Measurements from ENCODE around the gene HSD17B12. TPM values are rescaled to one million over a fixed set of nuclear protein-coding genes. Genes with fewer than 3 reads are reported as not detected.

The HSD17B12 gene
- total RNA-seq, 1 donor from 2014 or later = 84.9 TPM

- no peak for DNase-seq (ENCODE audit: low spot score, unreplicated experiment)
- H3K4me3 Mint-ChIP-seq (ENCODE audit: low read depth) = no peak overlapping the region
- peaks cover 5% of the 10 kb centered on the region for H3K9me3 Mint-ChIP-seq (ENCODE audit: low read depth)
- TF ChIP-seq, protein P1, sequence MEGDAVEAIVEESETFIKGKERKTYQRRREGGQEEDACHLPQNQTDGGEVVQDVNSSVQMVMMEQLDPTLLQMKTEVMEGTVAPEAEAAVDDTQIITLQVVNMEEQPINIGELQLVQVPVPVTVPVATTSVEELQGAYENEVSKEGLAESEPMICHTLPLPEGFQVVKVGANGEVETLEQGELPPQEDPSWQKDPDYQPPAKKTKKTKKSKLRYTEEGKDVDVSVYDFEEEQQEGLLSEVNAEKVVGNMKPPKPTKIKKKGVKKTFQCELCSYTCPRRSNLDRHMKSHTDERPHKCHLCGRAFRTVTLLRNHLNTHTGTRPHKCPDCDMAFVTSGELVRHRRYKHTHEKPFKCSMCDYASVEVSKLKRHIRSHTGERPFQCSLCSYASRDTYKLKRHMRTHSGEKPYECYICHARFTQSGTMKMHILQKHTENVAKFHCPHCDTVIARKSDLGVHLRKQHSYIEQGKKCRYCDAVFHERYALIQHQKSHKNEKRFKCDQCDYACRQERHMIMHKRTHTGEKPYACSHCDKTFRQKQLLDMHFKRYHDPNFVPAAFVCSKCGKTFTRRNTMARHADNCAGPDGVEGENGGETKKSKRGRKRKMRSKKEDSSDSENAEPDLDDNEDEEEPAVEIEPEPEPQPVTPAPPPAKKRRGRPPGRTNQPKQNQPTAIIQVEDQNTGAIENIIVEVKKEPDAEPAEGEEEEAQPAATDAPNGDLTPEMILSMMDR (IDR thresholded peaks at IDR 0.05; ENCODE audit: unreplicated experiment) = no peak
- peaks cover 21% of the 10 kb centered on the region for H3K36me3 Mint-ChIP-seq (ENCODE audit: insufficient read depth)
- no peaks in the 10 kb centered on the region for H3K27me3 Mint-ChIP-seq
- no peak overlapping the region for H3K27ac Mint-ChIP-seq
- H3K4me1 Mint-ChIP-seq (ENCODE audit: low read depth) = no peaks in the 10 kb centered on the region
These were observed 13.2 kb downstream of the HSD17B12 start for GRCh38 chr11:43693731-43694130.

GRCh38 chr11:43694477-43694876 lies 13.9 kb downstream of the HSD17B12 start:
- Mint-ChIP-seq H3K27ac (no peak overlapping the region), H3K4me3 (ENCODE audit: low read depth) (no peak overlapping the region), H3K27me3 (no peaks in the 10 kb centered on the region), H3K4me1 (ENCODE audit: low read depth) (no peaks in the 10 kb centered on the region), H3K9me3 (ENCODE audit: low read depth) (peaks cover 6% of the 10 kb centered on the region), H3K36me3 (ENCODE audit: insufficient read depth) (peaks cover 22% of the 10 kb centered on the region)
- TF ChIP-seq, protein P1 (IDR thresholded peaks at IDR 0.05; ENCODE audit: unreplicated experiment) = no peak
- no peak for DNase-seq (ENCODE audit: low spot score, unreplicated experiment)

DNA sequence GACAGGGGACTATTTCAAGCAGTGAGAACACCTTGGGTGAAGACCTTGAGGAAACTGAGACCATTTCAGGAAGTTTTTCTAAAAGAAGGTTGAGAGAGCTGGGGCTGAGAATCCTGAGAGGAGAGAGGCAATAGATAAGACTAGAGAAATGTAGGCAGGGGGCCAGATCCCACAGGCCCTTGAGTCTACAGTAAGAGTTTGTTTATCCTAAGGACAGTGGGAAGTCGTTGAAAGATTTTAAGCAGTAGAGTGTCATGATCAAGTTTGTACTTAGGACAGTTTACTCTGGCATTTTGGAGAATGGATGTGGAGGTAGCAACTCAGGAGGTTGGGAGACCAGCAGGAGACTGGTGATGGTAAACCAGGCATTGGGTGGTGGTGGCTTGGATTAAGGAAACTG lies 17.1 kb downstream of the HSD17B12 start:
- Mint-ChIP-seq H3K4me3 (ENCODE audit: low read depth) (no peak overlapping the region), H3K4me1 (ENCODE audit: low read depth) (no peaks in the 10 kb centered on the region), H3K9me3 (ENCODE audit: low read depth) (peaks cover 34% of the 10 kb centered on the region), H3K36me3 (ENCODE audit: insufficient read depth) (peaks cover 37% of the 10 kb centered on the region), H3K27me3 (no peaks in the 10 kb centered on the region), H3K27ac (no peak overlapping the region)
- no peak for DNase-seq (ENCODE audit: low spot score, unreplicated experiment)
- TF ChIP-seq, protein P1 (IDR thresholded peaks at IDR 0.05; ENCODE audit: unreplicated experiment) = no peak

DNA sequence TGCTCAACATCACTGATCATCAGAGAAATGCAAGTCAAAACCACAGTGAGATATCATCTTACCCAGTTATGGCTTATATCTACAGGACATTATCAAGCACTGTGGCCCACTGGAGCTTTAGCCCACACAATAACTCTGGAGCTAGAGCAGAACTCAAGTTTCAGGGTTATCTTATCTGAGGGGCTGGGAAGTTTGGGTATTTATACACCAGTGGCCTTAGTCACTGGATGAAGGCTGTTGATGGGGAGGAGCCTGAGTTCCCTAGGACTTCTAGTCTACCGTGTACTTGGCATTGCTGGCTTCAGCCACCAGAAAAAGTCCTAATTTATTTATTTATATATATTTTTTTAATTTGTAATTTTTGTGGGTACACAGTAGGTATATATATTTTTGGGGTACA lies 19.3 kb downstream of the HSD17B12 start:
- H3K27me3 Mint-ChIP-seq = no peaks in the 10 kb centered on the region
- H3K36me3 Mint-ChIP-seq (ENCODE audit: insufficient read depth) = peaks cover 43% of the 10 kb centered on the region
- TF ChIP-seq, protein P1 (IDR thresholded peaks at IDR 0.05; ENCODE audit: unreplicated experiment) = no peak
- peaks cover 37% of the 10 kb centered on the region for H3K9me3 Mint-ChIP-seq (ENCODE audit: low read depth)
- H3K27ac Mint-ChIP-seq = no peak overlapping the region
- no peaks in the 10 kb centered on the region for H3K4me1 Mint-ChIP-seq (ENCODE audit: low read depth)
- H3K4me3 Mint-ChIP-seq (ENCODE audit: low read depth) = no peak overlapping the region
- DNase-seq (ENCODE audit: low spot score, unreplicated experiment) = no peak

DNA sequence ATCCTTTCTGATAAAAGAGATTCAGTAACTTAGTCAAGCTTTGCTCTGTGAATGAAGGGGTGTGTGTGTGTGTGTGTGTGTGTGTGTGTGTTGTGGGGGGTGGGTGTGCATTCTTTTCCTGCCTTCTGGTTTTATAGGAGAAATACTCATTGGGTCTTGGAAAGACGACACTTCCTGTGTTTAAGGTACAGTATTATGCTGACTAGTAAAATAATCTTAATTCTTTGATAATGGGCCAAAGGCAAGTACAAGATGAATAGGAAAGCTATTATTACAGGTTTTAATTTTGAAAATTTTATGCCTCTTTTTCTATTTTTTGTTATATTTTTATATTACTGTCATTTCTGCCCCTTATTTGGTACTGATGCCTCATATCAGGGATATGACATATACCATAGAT lies 26.1 kb downstream of the HSD17B12 start:
- Mint-ChIP-seq H3K4me3 (ENCODE audit: low read depth) (no peak overlapping the region), H3K4me1 (ENCODE audit: low read depth) (no peaks in the 10 kb centered on the region)

More for the DNA sequence above, 26.1 kb downstream of the HSD17B12 start:
- no peak for DNase-seq (ENCODE audit: low spot score, unreplicated experiment)
- no peaks in the 10 kb centered on the region for H3K27me3 Mint-ChIP-seq
- peaks cover 13% of the 10 kb centered on the region for H3K9me3 Mint-ChIP-seq (ENCODE audit: low read depth)
- no peak overlapping the region for H3K27ac Mint-ChIP-seq
- peaks cover 19% of the 10 kb centered on the region for H3K36me3 Mint-ChIP-seq (ENCODE audit: insufficient read depth)
- TF ChIP-seq, protein P1 (IDR thresholded peaks at IDR 0.05; ENCODE audit: unreplicated experiment) = no peak

All from progenitor cell of endocrine pancreas (in vitro differentiated cells).